Testis (tissue), 2 donors: ENCODE results near the gene SIGLEC8.

ENCODE experiments used
- POLR2A ChIP-seq: fragments of 450-650 bp; IDR thresholded peaks from one replicate; pipeline ENCODE4 v1.6.1; 2017; ENCODE audit warnings: antibody characterized with exemption, mild to moderate bottlenecking, moderate library complexity
- TF ChIP-seq, protein P1 (sequence below), 3 experiments: fragments of 450-650 bp in 2 of 3; fragments of 200-600 bp in 1 of 3; sonication (generic) in 1 of 3; IDR thresholded peaks; one replicate each; pipeline ENCODE4 v1.5.1; 2016 to 2019; ENCODE audit warnings: antibody characterized with exemption in 3 of 3, mild to moderate bottlenecking in 2 of 3, moderate library complexity in 1 of 3

DNA sequence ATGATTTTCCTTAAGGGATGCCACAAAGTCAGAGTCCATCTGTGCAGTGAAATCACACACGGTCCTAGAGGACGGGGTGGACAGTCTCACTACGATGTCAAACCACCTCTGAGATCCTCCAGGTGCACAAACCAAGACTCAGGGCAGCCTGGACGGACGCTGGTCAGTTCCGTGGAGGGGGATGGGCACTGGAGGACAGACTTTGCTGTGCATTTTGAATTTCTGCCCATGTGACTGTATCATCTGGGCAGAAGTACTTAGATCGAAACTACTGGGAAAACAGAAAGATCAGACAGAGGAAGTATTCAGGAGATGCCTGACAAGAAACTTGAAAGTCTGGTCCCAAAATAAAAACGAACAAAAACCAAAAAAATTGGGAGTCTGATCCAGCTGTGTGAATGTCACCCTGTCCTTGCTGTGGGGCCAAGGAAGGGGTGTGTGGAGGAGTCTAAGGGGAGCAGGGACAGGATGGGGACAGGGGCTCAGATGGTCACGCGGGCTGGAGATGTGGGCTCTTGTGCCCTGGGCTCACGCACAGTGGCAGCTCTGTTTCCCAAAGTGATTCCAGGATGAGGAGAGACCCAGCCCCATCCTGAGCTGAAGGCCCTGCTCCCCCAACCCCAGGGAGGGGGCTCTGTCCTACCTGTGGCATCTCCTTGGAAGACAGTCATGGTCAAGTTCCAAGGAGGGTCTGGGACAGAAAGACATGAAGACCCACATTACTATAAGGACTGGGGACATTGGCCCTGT lies 1.5 kb downstream of the SIGLEC8 start:
- TF ChIP-seq, protein P1, sequence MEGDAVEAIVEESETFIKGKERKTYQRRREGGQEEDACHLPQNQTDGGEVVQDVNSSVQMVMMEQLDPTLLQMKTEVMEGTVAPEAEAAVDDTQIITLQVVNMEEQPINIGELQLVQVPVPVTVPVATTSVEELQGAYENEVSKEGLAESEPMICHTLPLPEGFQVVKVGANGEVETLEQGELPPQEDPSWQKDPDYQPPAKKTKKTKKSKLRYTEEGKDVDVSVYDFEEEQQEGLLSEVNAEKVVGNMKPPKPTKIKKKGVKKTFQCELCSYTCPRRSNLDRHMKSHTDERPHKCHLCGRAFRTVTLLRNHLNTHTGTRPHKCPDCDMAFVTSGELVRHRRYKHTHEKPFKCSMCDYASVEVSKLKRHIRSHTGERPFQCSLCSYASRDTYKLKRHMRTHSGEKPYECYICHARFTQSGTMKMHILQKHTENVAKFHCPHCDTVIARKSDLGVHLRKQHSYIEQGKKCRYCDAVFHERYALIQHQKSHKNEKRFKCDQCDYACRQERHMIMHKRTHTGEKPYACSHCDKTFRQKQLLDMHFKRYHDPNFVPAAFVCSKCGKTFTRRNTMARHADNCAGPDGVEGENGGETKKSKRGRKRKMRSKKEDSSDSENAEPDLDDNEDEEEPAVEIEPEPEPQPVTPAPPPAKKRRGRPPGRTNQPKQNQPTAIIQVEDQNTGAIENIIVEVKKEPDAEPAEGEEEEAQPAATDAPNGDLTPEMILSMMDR (IDR thresholded peaks at IDR 0.05) = no peak
- no peak for TF ChIP-seq POLR2A
